H1 (cell line): ENCODE data around the gene MIPOL1. TPM values are rescaled to one million over a fixed set of nuclear protein-coding genes. Genes with fewer than 3 reads are reported as not detected.

Experiments
- CTCF ChIA-PET: fragments of 300-600 bp; sonication (Branson Sonifier 250); formaldehyde crosslinking; loops from one replicate; lab custom pipeline; 2021; ENCODE audit not compliant: partially characterized antibody; lab: Charles Lee
- POLR2A ChIA-PET: fragments of 300-600 bp; sonication (Branson Sonifier 250); formaldehyde crosslinking; loops from one replicate; lab custom pipeline; 2021; ENCODE audit warnings: inconsistent platforms; ENCODE audit not compliant: partially characterized antibody; lab: Charles Lee
- DNase-seq, 2 experiments: peaks; one replicate each; pipeline versions ENCODE4 v3.0.0 to v3.0.0-alpha.2; 2010 to 2022; ENCODE audit warnings: low spot score in 2 of 2, low read depth in 1 of 2, mixed read lengths in 1 of 2
- FAIRE-seq: peaks from 2 replicates; lab custom pipeline; 2011; peaks lifted over from hg19 to GRCh38; lab: Jason Lieb, UNC
- H2AFZ ChIP-seq: 2 replicates; pipeline ENCODE4 v1.8.1; 2012; ENCODE audit warnings: low read length, inconsistent platforms
- H2AK5ac ChIP-seq: 2 replicates; pipeline ENCODE4 v1.6.1; 2013; ENCODE audit warnings: low read depth, low read length
- H2BK120ac ChIP-seq: replicated peaks from 2 replicates; pipeline ENCODE3; 2013; ENCODE audit warnings: low read depth, low read length, inconsistent platforms
- H2BK12ac ChIP-seq: 2 replicates; pipeline ENCODE4 v1.6.1; 2013; ENCODE audit warnings: low read depth, low read length
- H2BK15ac ChIP-seq: 2 replicates; pipeline ENCODE4 v1.6.1; 2013; ENCODE audit warnings: low read length
- H2BK20ac ChIP-seq: 2 replicates; pipeline ENCODE4 v1.6.1; 2013; ENCODE audit warnings: low read length
- H2BK5ac ChIP-seq: 2 replicates; pipeline ENCODE4 v1.6.1; 2013; ENCODE audit warnings: low read depth, low read length
- H3K14ac ChIP-seq: 2 replicates; pipeline ENCODE4 v1.6.1; 2013; ENCODE audit warnings: inconsistent platforms; ENCODE audit not compliant: insufficient read length
- H3K18ac ChIP-seq: 2 replicates; pipeline ENCODE4 v1.6.1; 2013; ENCODE audit warnings: low read length; ENCODE audit errors: extremely low read depth
- H3K23ac ChIP-seq: 2 replicates; pipeline ENCODE4 v1.6.1; 2013; ENCODE audit warnings: inconsistent platforms; ENCODE audit not compliant: insufficient read length
- H3K23me2 ChIP-seq: 2 replicates; pipeline ENCODE4 v1.6.1; 2013; ENCODE audit warnings: low read depth, low read length
- H3K27ac ChIP-seq: 2 replicates; pipeline ENCODE4 v1.6.1; 2011; ENCODE audit warnings: low read depth, low read length, inconsistent platforms
- H3K27me3 ChIP-seq, 4 experiments: replicated peaks in 1 of 4; 1 replicate in 1 of 4; 2 replicates in 3 of 4; pipeline versions ENCODE4 v1.6.1 to v1.8.1; 2011 to 2013; ENCODE audit warnings: low read length in 3 of 4, mild to moderate bottlenecking in 3 of 4, inconsistent platforms in 2 of 4, mixed read lengths in 2 of 4, moderate library complexity in 1 of 4; ENCODE audit not compliant: control insufficient read depth in 3 of 4, insufficient read depth in 3 of 4; ENCODE audit errors: extremely low read depth in 1 of 4
- H3K36me3 ChIP-seq, 4 experiments: 2 replicates each; pipeline versions ENCODE4 v1.6.1 to v1.8.1; 2011 to 2013; ENCODE audit warnings: mild to moderate bottlenecking in 4 of 4, low read length in 3 of 4, moderate library complexity in 2 of 4, control low read depth in 1 of 4, inconsistent platforms in 1 of 4; ENCODE audit not compliant: insufficient read depth in 4 of 4, control insufficient read depth in 2 of 4
- H3K4ac ChIP-seq: replicated peaks from 2 replicates; pipeline ENCODE3; 2013; ENCODE audit warnings: low read length, low read depth, mixed read lengths, inconsistent platforms; ENCODE audit not compliant: insufficient read length
- H3K4me1 ChIP-seq, 4 experiments: replicated peaks in 1 of 4; 1 replicate in 1 of 4; 2 replicates in 3 of 4; pipeline versions ENCODE4 v1.6.1 to v1.8.1; 2011 to 2013; ENCODE audit warnings: low read length in 3 of 4, inconsistent platforms in 2 of 4, mixed read lengths in 1 of 4; ENCODE audit not compliant: insufficient read depth in 4 of 4, control insufficient read depth in 3 of 4
- H3K4me2 ChIP-seq, 2 experiments: 2 replicates each; pipeline versions ENCODE4 v1.6.1 to v1.8.1; 2011 to 2013; ENCODE audit warnings: low read depth in 2 of 2, low read length in 2 of 2, control low read depth in 1 of 2, inconsistent platforms in 1 of 2, mild to moderate bottlenecking in 1 of 2; ENCODE audit not compliant: insufficient read depth in 1 of 2
- H3K4me3 ChIP-seq, 4 experiments: fragments of 200-600, 300-600 bp in 1 of 4; sonication (generic), shearing (Covaris generic), sonication (Bioruptor Twin) in 1 of 4; 2 replicates each; pipeline versions ENCODE4 v1.5.1 to v1.8.1; 2011 to 2016; ENCODE audit warnings: low read length in 4 of 4, low read depth in 3 of 4, control low read depth in 2 of 4, inconsistent platforms in 2 of 4, mild to moderate bottlenecking in 2 of 4, mixed read lengths in 1 of 4, moderate library complexity in 1 of 4; ENCODE audit not compliant: insufficient read depth in 2 of 4; ENCODE audit errors: extremely low read depth in 1 of 4
- H3K56ac ChIP-seq: replicated peaks from 2 replicates; pipeline ENCODE3; 2013; ENCODE audit warnings: low read depth, mild to moderate bottlenecking, mixed read lengths, low read length, inconsistent platforms; ENCODE audit not compliant: insufficient read length
- H3K79me1 ChIP-seq: 2 replicates; pipeline ENCODE4 v1.6.1; 2013; ENCODE audit warnings: low read depth, low read length, control low read depth
- H3K79me2 ChIP-seq, 2 experiments: 2 replicates each; pipeline versions ENCODE4 v1.6.1 to v1.8.1; 2012 to 2013; ENCODE audit warnings: low read length in 2 of 2, mild to moderate bottlenecking in 2 of 2, inconsistent platforms in 1 of 2; ENCODE audit not compliant: insufficient read depth in 2 of 2, control insufficient read depth in 1 of 2
- H3K9ac ChIP-seq, 4 experiments: replicated peaks in 1 of 4; 1 replicate in 1 of 4; 2 replicates in 3 of 4; pipeline versions ENCODE4 v1.6.1 to v1.8.1; 2011 to 2013; ENCODE audit warnings: low read depth in 3 of 4, low read length in 3 of 4, control low read depth in 2 of 4, mild to moderate bottlenecking in 2 of 4, moderate library complexity in 2 of 4, inconsistent platforms in 1 of 4; ENCODE audit errors: extremely low read depth in 1 of 4
- H3K9me3 ChIP-seq, 2 experiments: 2 replicates each; pipeline versions ENCODE4 v1.6.1 to v1.8.1; 2012 to 2013; ENCODE audit warnings: mild to moderate bottlenecking in 2 of 2, moderate library complexity in 2 of 2, control low read depth in 1 of 2, inconsistent platforms in 1 of 2, low read depth in 1 of 2, low read length in 1 of 2, mixed read lengths in 1 of 2; ENCODE audit not compliant: insufficient read depth in 2 of 2
- H4K20me1 ChIP-seq, 2 experiments: replicated peaks in 1 of 2; 2 replicates each; pipeline versions ENCODE3 to v1.8.1; 2011 to 2013; ENCODE audit warnings: inconsistent platforms in 2 of 2, low read length in 2 of 2, mild to moderate bottlenecking in 1 of 2; ENCODE audit not compliant: insufficient read depth in 2 of 2, control insufficient read depth in 1 of 2
- H4K5ac ChIP-seq: 2 replicates; pipeline ENCODE4 v1.6.1; 2013; ENCODE audit warnings: low read length, low read depth, mixed read lengths, inconsistent platforms; ENCODE audit not compliant: insufficient read length
- H4K8ac ChIP-seq: 2 replicates; pipeline ENCODE4 v1.8.0; 2013; ENCODE audit warnings: mild to moderate bottlenecking, moderate library complexity, low read length, inconsistent platforms; ENCODE audit not compliant: insufficient read depth; ENCODE audit errors: extremely low read depth
- H4K91ac ChIP-seq: replicated peaks from 2 replicates; pipeline ENCODE3; 2013; ENCODE audit warnings: low read length, mixed read lengths, inconsistent platforms; ENCODE audit not compliant: insufficient read length
- ATF2 ChIP-seq: IDR thresholded peaks from 2 replicates; pipeline ENCODE4 v1.6.1; 2012; ENCODE audit warnings: low read length, inconsistent platforms
- CBX5 ChIP-seq: fragments of 300-800, 300-1000 bp; sonication (generic); IDR thresholded peaks from 2 replicates; pipeline ENCODE4 v1.7.1; 2016; ENCODE audit warnings: antibody characterized with exemption, low read length, low read depth
- CEBPB ChIP-seq: IDR thresholded peaks from 2 replicates; pipeline ENCODE4 v1.6.1; 2012; ENCODE audit warnings: low read depth, low read length
- GABPA ChIP-seq: IDR thresholded peaks from 2 replicates; pipeline ENCODE4 v1.6.1; 2011; ENCODE audit warnings: mild to moderate bottlenecking, low read length, moderate library complexity, borderline replicate concordance; ENCODE audit not compliant: insufficient read depth
- HDAC6 ChIP-seq: IDR thresholded peaks from one replicate; pipeline ENCODE4 v1.7.1; 2012; ENCODE audit warnings: low read depth, mild to moderate bottlenecking, inconsistent platforms, low read length, moderate library complexity
- KDM5A ChIP-seq: fragments of 200-600 bp; IDR thresholded peaks from 2 replicates; pipeline ENCODE4 v1.7.1; 2012; ENCODE audit warnings: mild to moderate bottlenecking, low read length, inconsistent platforms, mixed read lengths
- NANOG ChIP-seq: IDR thresholded peaks from 2 replicates; pipeline ENCODE4 v1.6.1; 2011; ENCODE audit warnings: low read length, low read depth, mild to moderate bottlenecking, inconsistent platforms; ENCODE audit not compliant: insufficient read depth, poor library complexity, severe bottlenecking
- POU5F1 ChIP-seq: IDR thresholded peaks from 2 replicates; pipeline ENCODE4 v1.6.1; 2011; ENCODE audit warnings: low read depth, mild to moderate bottlenecking, low read length, moderate library complexity
- SIRT6 ChIP-seq: IDR thresholded peaks from one replicate; pipeline ENCODE4 v1.7.1; 2012; ENCODE audit warnings: low read length, inconsistent platforms
- SIX5 ChIP-seq: IDR thresholded peaks from 2 replicates; pipeline ENCODE4 v1.6.1; 2011; ENCODE audit warnings: mild to moderate bottlenecking, low read depth, low read length
- SP4 ChIP-seq: IDR thresholded peaks from 2 replicates; pipeline ENCODE4 v1.6.1; 2012; ENCODE audit warnings: low read length, inconsistent platforms
- TCF12 ChIP-seq: IDR thresholded peaks from 2 replicates; pipeline ENCODE4 v1.6.1; 2011; ENCODE audit warnings: low read depth, mild to moderate bottlenecking, low read length
- USF2 ChIP-seq: IDR thresholded peaks from 2 replicates; pipeline ENCODE4 v1.6.1; 2011; ENCODE audit warnings: low read length, improper control_type of control experiment
- WGBS, 2 experiments: shearing (Covaris generic) in 1 of 2; methylation state at CpG; one replicate each; pipeline versions ENCODE4 v1.1.6 to v1.1.7; 2013 to 2015; ENCODE audit warnings: low lambda C conversion rate in 2 of 2, mixed read lengths in 2 of 2, inconsistent platforms in 1 of 2, low coverage in 1 of 2, missing lambda C conversion rate in 1 of 2; ENCODE audit not compliant: insufficient replicate concordance in 2 of 2, insufficient coverage in 1 of 2, insufficient read length in 1 of 2; ENCODE audit errors: extremely low coverage in 1 of 2, missing lambda C conversion rate in 1 of 2; 5-methylcytosine and 5-hydroxymethylcytosine counted together
- polyA plus RNA-seq, 7 experiments: library from polyadenylated mRNA; depleted of rRNA in 3 of 7; stranded (reverse) in 5 of 7; unstranded in 2 of 7; fragments of >200 nt in 5 of 7; fragments of 200-250 nt in 2 of 7; gene quantifications; 1 replicate in 5 of 7; 2 replicates in 1 of 7; 4 replicates in 1 of 7; pipeline versions ENCODE4 v1.2.1 to v1.2.3, GENCODE V29; 2011 to 2013; ENCODE audit warnings: missing spikeins in 2 of 7, mixed read lengths in 2 of 7
- total RNA-seq: library from RNA; stranded (reverse); fragmentation: NEBNext Ultra II Directional; extraction: Animal tissue kit (Norgen Biotek cat#: 25700); gene quantifications from 2 replicates; pipeline ENCODE4 v1.2.1, GENCODE V29; 2021

MIPOL1 gene
- total and polyA plus RNA-seq, 2 of the 8 experiments (the other 6 are each of a cell fraction or from before 2014, with no cell fraction given), result 2.8 to 23.9 TPM

- Histone ChIP-seq H3K56ac (no peak overlapping the region), H3K4me2 (no peak overlapping the region), H4K5ac (no peak overlapping the region), H3K79me2 (no peaks in the 10 kb centered on the region), H2BK12ac (no peak overlapping the region), H2BK5ac (no peak overlapping the region), H3K9ac (no peak overlapping the region), H3K23ac (no peak overlapping the region), H3K36me3 (0 out of 8 replicates have a peak, but pooled peaks cover 0 to 3% (median 0%) of the 10 kb centered on the region in 4 experiments), H3K14ac (no peak overlapping the region), H3K27ac (no peak overlapping the region), H3K4ac (no peak overlapping the region), H2AFZ (no peak overlapping the region), H3K23me2 (no peaks in the 10 kb centered on the region), H4K8ac (no peak overlapping the region), H3K18ac (no peak overlapping the region), H2BK15ac (no peak overlapping the region), H2AK5ac (no peak overlapping the region), H3K9me3 (peaks cover 0 to 2% of the 10 kb centered on the region in 2 experiments; a peak in 2 of 4 replicates), H3K4me3 (no peak overlapping the region), H3K79me1 (no peaks in the 10 kb centered on the region), H3K4me1 (no peaks in the 10 kb centered on the region), H4K20me1 (no peaks in the 10 kb centered on the region), H2BK120ac (no peak overlapping the region), H4K91ac (no peak overlapping the region), H3K27me3 (no peaks in the 10 kb centered on the region), H2BK20ac (no peak overlapping the region)
- FAIRE-seq (no peak), DNase-seq (no peak)
- CTCF ChIA-PET, result interaction anchor here (1.4 to 1.5 kb wide), 2 partner anchors 14 to 32 kb away, joined by 3 to 4 read pairs; no protein-coding TSS in a partner anchor
- POLR2A ChIA-PET, result interaction anchor here (0.5 kb wide), 1 partner anchor 60 kb away, joined by 4 read pairs; no protein-coding TSS in a partner anchor
- 78% methylated on average over 2 of the region's 3 CpGs; no CpG with 5 or more reads in 1 of the 2 experiments for WGBS, 2 experiments
- TF ChIP-seq NANOG, result no peak
- no peak for TF ChIP-seq KDM5A
- no peak for TF ChIP-seq CBX5
- no peak for TF ChIP-seq CEBPB
- TF ChIP-seq POU5F1, result no peak
- TF ChIP-seq SIX5, result no peak
- TF ChIP-seq HDAC6, result no peak
- TF ChIP-seq TCF12, result no peak
- no peak for TF ChIP-seq USF2
- TF ChIP-seq ATF2, result no peak
- TF ChIP-seq SIRT6, result no peak
- no peak for TF ChIP-seq GABPA
- no peak for TF ChIP-seq SP4
These were observed 200.1 kb downstream of the MIPOL1 start for GRCh38 chr14:37397941-37398215.
